NCI-H1694 treated with DMSO at 0.1 percent for 48 hours (cell line): Measurements from ENCODE around the gene IFT88.
"Not testable (repeated sequence)": the region's sequence is repeated elsewhere in the genome, so short reads cannot be mapped to it uniquely, and the experiment has no call there.

Source experiments
- DNase-seq: peaks from one replicate; lab custom pipeline; 2025; lab: John Stamatoyannopoulos, UW

Gene IFT88

DNA sequence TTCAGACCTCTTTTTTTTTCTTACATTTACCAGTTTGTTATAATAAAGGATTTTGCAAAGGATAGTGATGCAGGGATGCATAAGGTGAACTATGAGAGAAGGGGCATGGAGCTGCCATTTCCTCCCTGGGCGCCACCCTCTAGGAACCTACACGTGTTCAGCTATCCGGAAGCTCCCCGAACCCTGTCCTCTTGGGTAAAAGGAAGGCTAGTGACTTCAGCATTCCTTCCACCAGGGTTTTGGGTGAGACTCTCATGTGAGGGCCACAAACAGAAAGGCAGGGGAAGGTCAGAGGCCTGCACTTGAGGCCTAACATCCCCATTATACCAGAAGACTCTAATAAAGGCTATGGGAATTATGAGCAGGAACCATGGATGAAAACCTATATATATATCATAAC, 57.3 kb downstream of the IFT88 start:
- DNase-seq: no peak

DNA sequence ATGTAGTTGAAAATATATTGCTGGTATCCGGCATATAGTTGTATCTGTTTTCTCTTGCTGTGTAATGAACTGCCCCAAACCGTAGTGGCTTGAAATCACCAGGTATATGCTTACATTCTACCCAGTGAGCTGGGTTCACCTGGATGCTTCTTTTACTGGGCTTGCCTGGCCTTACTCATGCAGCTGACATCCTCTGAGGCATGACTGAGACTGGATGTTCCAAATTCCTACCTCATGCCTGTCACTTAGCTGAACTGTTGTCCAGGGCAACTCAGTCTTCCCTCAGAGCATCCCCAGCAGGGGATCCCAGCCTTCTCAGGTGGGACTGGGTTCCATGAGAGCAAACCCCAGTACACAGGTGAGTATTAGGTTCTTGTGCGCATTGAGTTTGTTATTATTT, 66.8 kb downstream of the IFT88 start:
- DNase-seq: no peak

GRCh38 chr13:20636079-20636478, 69.1 kb downstream of the IFT88 start:
- DNase-seq: no peak

DNA sequence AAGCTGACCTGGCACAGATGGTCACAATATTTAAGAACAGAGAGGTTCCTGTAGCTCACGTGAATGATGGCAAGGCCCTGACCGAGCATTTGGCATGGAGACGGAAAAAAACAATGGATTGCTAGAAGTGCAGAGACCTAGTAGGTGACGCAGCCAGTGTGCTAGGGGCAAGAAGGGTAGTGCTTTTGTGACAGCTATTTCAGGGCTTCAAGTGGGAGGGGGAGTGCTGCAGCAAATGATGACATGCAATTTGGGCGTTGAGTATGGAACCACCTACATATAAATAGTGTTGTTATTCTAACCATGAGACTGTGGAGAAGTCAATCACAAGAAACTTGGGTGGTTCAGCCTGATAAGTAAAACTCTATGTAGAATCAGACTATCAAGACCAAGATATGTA, 70.9 kb downstream of the IFT88 start:
- DNase-seq: no peak

DNA sequence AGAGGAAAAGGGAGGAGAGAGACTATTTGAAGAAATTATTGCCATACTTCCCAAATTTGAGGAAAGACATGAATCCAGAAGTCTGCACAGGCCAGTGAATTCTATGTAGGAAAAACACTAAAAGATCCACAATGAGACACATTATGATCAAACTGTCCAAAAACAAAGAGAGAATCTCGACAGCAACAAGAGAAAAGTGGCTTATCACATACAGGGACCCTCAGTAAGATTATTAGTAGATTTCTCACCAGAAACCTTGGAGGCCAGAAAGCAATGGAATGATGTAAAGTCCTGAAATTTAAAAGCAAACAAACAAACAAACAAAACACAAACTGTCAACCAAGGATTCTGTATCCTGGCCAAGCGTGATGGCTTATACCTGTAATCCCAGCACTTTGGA, 80.8 kb downstream of the IFT88 start:
- DNase-seq: no peak

DNA sequence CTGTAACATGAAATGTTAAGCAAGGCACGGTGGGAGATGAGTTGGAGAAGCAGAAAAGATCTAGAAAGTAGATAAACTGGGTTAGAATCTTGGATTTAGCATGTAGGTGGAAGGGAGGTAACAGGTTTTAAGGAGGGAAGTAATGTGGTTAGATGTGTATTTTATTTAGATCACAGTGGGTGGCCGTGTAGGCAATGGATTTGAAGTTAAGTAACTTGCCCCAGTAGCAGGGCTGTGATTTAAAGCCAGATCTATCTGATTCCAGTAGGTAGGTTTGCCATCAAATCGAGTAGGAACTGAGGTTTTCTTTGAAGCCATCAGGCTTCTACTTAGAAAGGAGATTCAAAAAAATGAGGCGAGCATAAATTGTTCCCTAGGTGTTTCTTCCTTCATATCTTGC, 86.0 kb downstream of the IFT88 start:
- DNase-seq: no peak

- no peak for DNase-seq
Measured at GRCh38 chr13:20654156-20654555, 87.2 kb downstream of the IFT88 start.

DNA sequence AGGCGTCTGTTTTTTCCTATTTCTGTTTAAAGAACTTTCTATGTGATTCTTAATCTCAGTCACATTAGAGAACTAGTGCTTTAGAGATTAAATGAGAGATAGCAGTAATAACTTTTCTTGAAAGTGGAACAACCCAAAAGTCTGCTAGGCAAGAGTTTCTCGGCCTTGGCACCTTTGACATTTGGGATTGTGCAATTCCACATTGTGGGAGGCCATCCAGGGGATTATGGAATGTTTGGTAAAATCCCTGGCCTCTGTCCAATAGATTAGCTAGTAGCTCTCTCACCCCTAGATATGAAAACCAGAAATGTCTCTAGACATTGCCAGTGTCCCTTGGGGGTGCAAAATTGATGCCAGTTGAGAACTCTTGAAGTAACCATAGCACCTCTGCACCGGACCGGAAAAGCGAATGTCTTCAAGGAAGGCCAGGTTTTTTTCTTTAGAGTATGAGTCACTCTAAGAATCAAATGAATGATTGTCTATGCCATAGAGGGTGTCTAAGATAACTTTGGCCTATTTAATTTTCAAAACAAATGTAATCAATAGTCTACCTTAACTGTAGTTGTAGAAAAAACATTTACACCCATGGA, 91.6 kb downstream of the IFT88 start:
- no peak for DNase-seq

GRCh38 chr13:20664351-20664750, 97.4 kb downstream of the IFT88 start:
- DNase-seq: no peak

- no peak for DNase-seq
Measured at GRCh38 chr13:20666948-20667347, 100.0 kb downstream of the IFT88 start.

- DNase-seq: no peak
Measured at GRCh38 chr13:20667857-20668437, 101.0 kb downstream of the IFT88 start.

GRCh38 chr13:20669162-20669561, 102.2 kb downstream of the IFT88 start:
- no peak for DNase-seq

DNA sequence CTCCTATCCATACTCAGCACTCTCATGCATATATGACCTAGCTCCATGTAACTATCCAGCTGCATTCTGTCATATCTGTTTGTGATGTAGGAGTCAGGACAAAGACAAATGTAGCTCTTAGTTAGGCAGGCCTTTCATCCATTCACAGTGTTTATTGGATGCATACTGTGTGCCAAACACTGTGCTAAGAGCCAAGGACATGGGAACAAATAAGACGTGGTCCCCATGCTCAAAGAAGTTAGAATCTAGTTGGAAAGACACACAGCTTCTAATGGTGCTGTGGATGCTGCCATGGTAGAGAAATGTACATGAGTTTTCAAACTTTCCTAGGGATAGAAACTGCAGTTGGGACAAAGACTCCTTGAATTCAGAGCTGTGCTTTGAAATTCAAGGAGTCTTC, 104.8 kb downstream of the IFT88 start:
- DNase-seq: no peak

DNA sequence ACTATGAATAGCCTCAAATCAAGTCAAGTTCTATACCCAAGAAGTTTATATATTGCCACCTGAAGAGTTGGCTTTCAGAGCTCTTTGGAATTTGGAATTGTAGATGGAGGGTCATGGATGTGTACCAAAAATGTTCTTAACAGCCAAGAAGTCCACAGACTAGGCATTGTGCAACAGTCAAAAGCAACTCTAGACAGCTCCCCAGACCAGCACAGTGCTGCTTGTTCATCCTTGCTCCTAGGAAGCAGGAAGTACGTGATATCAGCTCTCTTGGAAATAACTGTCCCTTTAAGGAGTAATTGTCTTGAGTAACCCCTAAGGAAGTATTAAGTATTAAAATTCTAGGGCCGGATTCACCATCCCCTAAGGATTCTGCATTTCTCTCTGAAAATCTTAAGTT, 105.8 kb downstream of the IFT88 start:
- no peak for DNase-seq

GRCh38 chr13:20673715-20674114, 106.8 kb downstream of the IFT88 start:
- no peak for DNase-seq

- no peak for DNase-seq
Measured at GRCh38 chr13:20676213-20676612, 109.3 kb downstream of the IFT88 start.

- DNase-seq: not testable (repeated sequence)
Measured at GRCh38 chr13:20678606-20679005, 111.6 kb downstream of the IFT88 start.

DNA sequence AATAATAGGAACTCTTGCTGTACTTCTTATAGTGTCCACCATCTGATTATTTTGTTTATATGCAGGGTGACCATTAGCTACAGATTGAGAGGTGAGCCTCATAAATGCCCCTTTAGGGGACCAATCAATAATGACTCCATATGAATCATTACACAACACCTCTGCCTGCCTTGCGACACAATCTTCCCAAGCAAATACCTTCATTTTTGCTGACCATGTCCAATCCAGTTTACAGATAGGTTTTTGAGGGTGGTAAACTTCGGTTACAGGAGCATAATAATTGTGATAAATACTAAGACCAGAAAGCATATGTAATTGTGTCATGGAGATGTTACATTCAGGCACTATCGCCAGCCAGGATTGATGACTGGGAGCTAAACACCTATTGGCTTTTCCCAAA, 112.9 kb downstream of the IFT88 start:
- no peak for DNase-seq

- DNase-seq: no peak
Measured at GRCh38 chr13:20680416-20681080, 113.6 kb downstream of the IFT88 start.

GRCh38 chr13:20681481-20681880, 114.5 kb downstream of the IFT88 start:
- DNase-seq: not testable (repeated sequence)

DNA sequence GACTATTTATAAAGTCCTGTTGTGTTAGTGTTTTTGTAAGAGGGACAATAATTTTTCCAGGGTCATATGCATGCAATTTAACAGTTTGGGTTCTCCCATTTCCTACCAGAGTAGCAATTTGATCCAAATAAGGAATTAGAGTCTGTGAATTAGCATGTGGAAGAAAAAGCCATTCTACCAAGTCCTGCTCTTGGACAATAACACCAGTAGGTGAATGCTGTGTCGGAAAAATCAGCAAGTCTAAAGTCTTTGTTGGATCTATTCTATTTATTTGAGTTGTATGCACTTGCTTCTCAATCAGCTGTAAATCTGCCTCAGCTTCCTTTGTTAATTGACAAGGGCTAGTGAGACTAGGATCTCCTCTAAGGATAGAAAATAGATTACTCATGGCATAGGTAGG, 115.1 kb downstream of the IFT88 start:
- no peak for DNase-seq

GRCh38 chr13:20684041-20684440, 117.1 kb downstream of the IFT88 start:
- no peak for DNase-seq

DNA sequence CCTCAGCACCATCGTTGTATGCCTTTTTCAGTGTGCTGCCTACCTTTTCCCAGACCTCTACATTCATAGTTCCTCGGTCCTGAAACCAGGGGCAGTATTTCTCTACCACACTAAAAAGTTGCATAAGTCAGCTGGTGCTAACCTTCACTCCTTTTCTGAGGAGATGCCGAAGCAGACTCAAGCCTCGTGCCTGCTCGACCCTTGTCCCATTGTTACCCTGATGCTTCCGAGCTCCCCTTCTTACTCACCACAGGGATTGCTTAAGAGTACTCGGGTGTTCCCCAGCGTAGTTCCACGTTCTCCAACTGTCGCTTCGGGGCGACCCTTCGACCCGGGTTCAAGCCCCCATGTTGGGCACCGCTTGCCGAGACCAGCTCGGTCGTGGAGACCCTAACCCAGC, 117.6 kb downstream of the IFT88 start:
- DNase-seq: no peak

DNA sequence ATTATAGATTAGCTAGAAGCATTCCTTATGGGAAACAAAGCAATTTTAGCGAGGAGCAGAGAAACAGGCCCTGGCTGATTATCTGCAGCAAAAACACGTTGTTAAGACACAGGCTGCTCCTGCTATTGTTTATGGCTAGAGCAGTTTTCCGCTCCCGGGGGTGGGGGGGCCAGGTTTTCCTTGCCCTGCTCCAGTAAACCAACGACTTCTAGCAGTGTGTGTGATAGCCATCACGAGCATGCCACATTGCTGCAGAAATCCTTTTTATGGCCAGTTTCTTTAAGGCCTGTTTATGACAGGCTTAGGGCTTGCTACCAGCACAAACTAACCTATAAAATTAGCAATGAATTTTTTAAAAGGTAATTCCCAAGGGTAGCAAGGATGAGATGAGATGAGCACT, 118.1 kb downstream of the IFT88 start:
- DNase-seq: no peak
